Small intestine (tissue), 7 donors: ENCODE data around the gene SPEF1. TPM values are rescaled to one million over a fixed set of nuclear protein-coding genes. Genes with fewer than 3 reads are reported as not detected.
"Not testable (repeated sequence)": the region's sequence is repeated elsewhere in the genome, so short reads cannot be mapped to it uniquely, and the experiment has no call there.

ENCODE experiments used
- DNase-seq, 2 donors: peaks; one replicate each; pipeline versions ENCODE4 v3.0.0 to v3.0.0-alpha.2; 2013
- FAIRE-seq: peaks from 2 replicates; lab custom pipeline; 2012; peaks lifted over from hg19 to GRCh38; lab: Jason Lieb, UNC
- H3K27ac ChIP-seq, 3 donors: one replicate each; pipeline ENCODE4 v1.5.1; 2013; ENCODE audit warnings: low read length in 2 of 3, mild to moderate bottlenecking in 2 of 3, control low read depth in 1 of 3, inconsistent platforms in 1 of 3, low read depth in 1 of 3, moderate library complexity in 1 of 3
- H3K27me3 ChIP-seq, 3 donors: one replicate each; pipeline ENCODE4 v1.6.1; 2013; ENCODE audit warnings: low read length in 3 of 3, inconsistent platforms in 1 of 3; ENCODE audit not compliant: control insufficient read depth in 3 of 3, insufficient read depth in 3 of 3
- H3K36me3 ChIP-seq, 3 donors: one replicate each; pipeline ENCODE4 v1.6.1; 2013; ENCODE audit warnings: low read length in 3 of 3, inconsistent platforms in 1 of 3, low read depth in 1 of 3, mild to moderate bottlenecking in 1 of 3, moderate library complexity in 1 of 3; ENCODE audit not compliant: control insufficient read depth in 3 of 3, insufficient read depth in 2 of 3
- H3K4me1 ChIP-seq, 3 donors: one replicate each; pipeline ENCODE4 v1.6.1; 2013; ENCODE audit warnings: low read length in 2 of 3, inconsistent platforms in 1 of 3, low read depth in 1 of 3, mild to moderate bottlenecking in 1 of 3, moderate library complexity in 1 of 3; ENCODE audit not compliant: control insufficient read depth in 3 of 3, insufficient read depth in 2 of 3
- H3K4me3 ChIP-seq, 3 donors: one replicate each; pipeline ENCODE4 v1.5.1; 2013; ENCODE audit warnings: low read length in 3 of 3, control low read depth in 1 of 3, inconsistent platforms in 1 of 3, low read depth in 1 of 3, mild to moderate bottlenecking in 1 of 3, moderate library complexity in 1 of 3
- H3K9me3 ChIP-seq, 2 donors: one replicate each; pipeline ENCODE4 v1.6.1; 2013; ENCODE audit warnings: low read depth in 1 of 2, low read length in 1 of 2; ENCODE audit not compliant: control insufficient read depth in 2 of 2, insufficient read depth in 1 of 2
- WGBS, 3 donors: extraction: QIAGEN DNeasy Blood & Tissue Kit; methylation state at CpG; one replicate each; pipeline ENCODE4 v1.1.7; 2013; 5-methylcytosine and 5-hydroxymethylcytosine counted together
- polyA plus RNA-seq, 4 donors: library from polyadenylated mRNA; stranded (reverse) in 3 of 4; unstranded in 1 of 4; fragments of 200-250 nt in 3 of 4; fragments of 120-200 nt in 1 of 4; gene quantifications; one replicate each; pipeline versions ENCODE4 v1.2.1 to v1.2.3, GENCODE V29; 2013
- donor health status: healthy with polysubstance abuse.
- donor health status: control.
- donor health status: control.
- donor health status: Bipolar disorder and iron deficiency.
- donor health status: healthy.

SPEF1 gene
- polyA plus RNA-seq, 4 donors: 0.03 to 0.06 TPM; not detected in 2

GRCh38 chr20:3798373-3798768 lies 17.1 kb upstream of the SPEF1 start:
- no peak for FAIRE-seq
- DNase-seq: no peak
- Histone ChIP-seq H3K4me3 (peak overlapping the region in 1 of 3 donors; percentile 10), H3K9me3 (no peaks in the 10 kb centered on the region), H3K4me1 (peaks cover 10 to 52% (median 18%) of the 10 kb centered on the region in 3 donors), H3K27ac (peak overlapping the region; percentile 37 to 95 (median 83)), H3K36me3 (peaks cover 0 to 60% (median 0%) of the 10 kb centered on the region in 3 donors), H3K27me3 (no peaks in the 10 kb centered on the region)
- WGBS, 3 donors: 31 to 49% (median 39%) methylated on average over 5 of the region's 5 CpGs

- peaks cover 10 to 52% (median 18%) of the 10 kb centered on the region in 3 donors for H3K4me1 ChIP-seq
These were observed 16.5 kb upstream of the SPEF1 start for GRCh38 chr20:3797592-3798372.

GRCh38 chr20:3797226-3797545 lies 15.9 kb upstream of the SPEF1 start:
- H3K4me1 ChIP-seq: peaks cover 10 to 52% (median 18%) of the 10 kb centered on the region in 3 donors
- FAIRE-seq (no peak), DNase-seq (no peak)
- no peaks in the 10 kb centered on the region for H3K9me3 ChIP-seq
- 75 to 79% (median 79%) methylated on average over 5 of the region's 5 CpGs for WGBS, 3 donors
- H3K27ac ChIP-seq: peak overlapping the region in 2 of 3 donors; percentile 83 to 95
- no peaks in the 10 kb centered on the region for H3K27me3 ChIP-seq
- peak overlapping the region in 2 of 3 donors; percentile 64 to 68 for H3K4me3 ChIP-seq
- H3K36me3 ChIP-seq: peaks cover 0 to 48% (median 0%) of the 10 kb centered on the region in 3 donors

More at GRCh38 chr20:3797592-3798372, 16.5 kb upstream of the SPEF1 start:
- no peak for FAIRE-seq
- WGBS, 3 donors: 36 to 54% (median 44%) methylated on average over 19 of the region's 19 CpGs
- Histone ChIP-seq H3K9me3 (no peaks in the 10 kb centered on the region), H3K4me3 (peak overlapping the region in 2 of 3 donors; percentile 27 to 68), H3K36me3 (peaks cover 0 to 54% (median 0%) of the 10 kb centered on the region in 3 donors), H3K27me3 (no peaks in the 10 kb centered on the region), H3K27ac (peak overlapping the region; percentile 66 to 95 (median 83))
- peak; percentile 70 to 84 for DNase-seq

GRCh38 chr20:3796477-3797225 lies 15.4 kb upstream of the SPEF1 start:
- peak in 1 of 2 donors; percentile 41 for DNase-seq
- H3K27ac ChIP-seq: peak overlapping the region; percentile 34 to 95 (median 83)
- 8 to 12% (median 11%) methylated on average over 25 to 33 of the region's 33 CpGs for WGBS, 3 donors

GRCh38 chr20:3795511-3796468 lies 14.5 kb upstream of the SPEF1 start, which contains the start of gene CDC25B:
TSS of gene CDC25B (plus strand) at chr20:3796310. CDS start at chr20:3796532, 222 bp downstream.
- H3K36me3 ChIP-seq: peaks cover 0 to 34% (median 0%) of the 10 kb centered on the region in 3 donors
- DNase-seq: peak; percentile 91 to 95
- H3K27ac ChIP-seq: peak within 1 kb of the TSS; percentile 78 to 99 (median 95)
- peaks cover 10 to 46% (median 18%) of the 10 kb centered on the region in 3 donors for H3K4me1 ChIP-seq
- H3K4me3 ChIP-seq: peak within 1 kb of the TSS; percentile 55 to 68 (median 64)
- H3K9me3 ChIP-seq: no peaks in the 10 kb centered on the region
- no peak for FAIRE-seq
- 1 to 2% (median 1%) methylated on average over 59 to 68 of the region's 69 CpGs for WGBS, 3 donors
- no peaks in the 10 kb centered on the region for H3K27me3 ChIP-seq

More at GRCh38 chr20:3796477-3797225, 15.4 kb upstream of the SPEF1 start:
- Histone ChIP-seq H3K9me3 (no peaks in the 10 kb centered on the region), H3K27me3 (no peaks in the 10 kb centered on the region), H3K4me1 (peaks cover 10 to 52% (median 18%) of the 10 kb centered on the region in 3 donors), H3K36me3 (peaks cover 0 to 43% (median 0%) of the 10 kb centered on the region in 3 donors), H3K4me3 (peak overlapping the region; percentile 55 to 68 (median 64))
- no peak for FAIRE-seq

GRCh38 chr20:3794701-3795420 lies 13.6 kb upstream of the SPEF1 start:
- Histone ChIP-seq H3K4me3 (peak overlapping the region in 1 of 3 donors; percentile 68), H3K9me3 (no peaks in the 10 kb centered on the region), H3K27me3 (no peaks in the 10 kb centered on the region), H3K27ac (peak overlapping the region in 1 of 3 donors; percentile 99), H3K36me3 (peaks cover 0 to 25% (median 0%) of the 10 kb centered on the region in 3 donors), H3K4me1 (peaks cover 10 to 37% (median 18%) of the 10 kb centered on the region in 3 donors)
- 86 to 87% (median 87%) methylated on average over 24 to 25 of the region's 25 CpGs for WGBS, 3 donors
- FAIRE-seq: no peak
- no peak for DNase-seq

- WGBS, 3 donors: 82 to 97% (median 90%) methylated on average over 1 of the region's 3 CpGs
- peaks cover 10 to 30% (median 17%) of the 10 kb centered on the region in 3 donors for H3K4me1 ChIP-seq
- not testable (repeated sequence) for H3K27me3 ChIP-seq, H3K4me3 ChIP-seq, H3K27ac ChIP-seq, DNase-seq, FAIRE-seq, H3K9me3 ChIP-seq
- peaks cover 0 to 18% (median 0%) of the 10 kb centered on the region in 3 donors for H3K36me3 ChIP-seq
These were observed 12.9 kb upstream of the SPEF1 start for GRCh38 chr20:3794168-3794567.
